K562 (cell line): ENCODE data around the gene RAX. TPM values are rescaled to one million over a fixed set of nuclear protein-coding genes. Genes with fewer than 3 reads are reported as not detected.

Source experiments
- ATAC-seq: fragments of 200-7000 bp; cut with Tn5 transposase; 3 replicates; pipeline ENCODE4 v1.9.1; 2020; ENCODE audit warnings: moderate library complexity
- BruUV-seq: library from RNA; stranded (reverse); fragments of 400-500 nt; replicated peaks from 2 replicates; lab custom pipeline; 2021; lab: Mats Ljungman, UMichigan
- CTCF ChIA-PET: fragments of 300-600 bp; formaldehyde crosslinking; extraction: SDS; loops from one replicate; lab custom pipeline; 2021; ENCODE audit warnings: low intra/inter-chr PET ratio; lab: Yijun Ruan, JAX
- POLR2A ChIA-PET: fragments of 300-600, 350-650 bp; sonication (Branson Sonifier 250); formaldehyde crosslinking; extraction: SDS; loops from one replicate; lab custom pipeline; 2021; ENCODE audit warnings: antibody characterized with exemption, inconsistent platforms; lab: Yijun Ruan, JAX
- DNase-seq, 4 experiments: peaks; one replicate each; pipeline versions ENCODE4 v3.0.0 to v3.0.0-alpha.2; 2011 to 2018; ENCODE audit warnings: low spot score in 3 of 4, mixed read lengths in 3 of 4; ENCODE audit errors: extremely low read depth in 1 of 4
- FAIRE-seq: peaks from 2 replicates; lab custom pipeline; 2011; peaks lifted over from hg19 to GRCh38; lab: Jason Lieb, UNC
- H2AFZ ChIP-seq: 2 replicates; pipeline ENCODE4 v1.6.0; 2011; ENCODE audit warnings: low read depth, low read length, control low read depth, inconsistent platforms
- H3K27ac ChIP-seq: fragments of 200-600 bp; 3 replicates; pipeline ENCODE4 v1.8.0; 2011; ENCODE audit warnings: low read depth, mild to moderate bottlenecking, control low read depth, inconsistent platforms, low read length, moderate library complexity, mixed read lengths; ENCODE audit errors: extremely low read depth
- H3K27me3 ChIP-seq, 2 experiments: fragments of 300-600 bp in 1 of 2; 2 replicates in 1 of 2; 3 replicates in 1 of 2; pipeline versions ENCODE4 v1.6.0 to v1.8.0; 2011; ENCODE audit warnings: inconsistent platforms in 2 of 2, low read length in 2 of 2, mild to moderate bottlenecking in 1 of 2, mixed read lengths in 1 of 2, moderate library complexity in 1 of 2; ENCODE audit not compliant: control insufficient read depth in 2 of 2, insufficient read depth in 2 of 2
- H3K36me3 ChIP-seq: fragments of 300-600 bp; 3 replicates; pipeline ENCODE4 v1.8.0; 2011; ENCODE audit warnings: mild to moderate bottlenecking, low read length, inconsistent platforms; ENCODE audit not compliant: control insufficient read depth, insufficient read depth
- H3K4me1 ChIP-seq, 2 experiments: fragments of 200-600 bp in 1 of 2; replicated peaks in 1 of 2; 2 replicates in 1 of 2; 3 replicates in 1 of 2; pipeline versions ENCODE4 v1.5.1 to v1.8.0; 2011; ENCODE audit warnings: inconsistent platforms in 2 of 2, low read length in 2 of 2, mild to moderate bottlenecking in 1 of 2, mixed read lengths in 1 of 2, moderate library complexity in 1 of 2; ENCODE audit not compliant: control insufficient read depth in 2 of 2, insufficient read depth in 2 of 2
- H3K4me2 ChIP-seq: 2 replicates; pipeline ENCODE4 v1.6.1; 2011; ENCODE audit warnings: low read length, control low read depth, inconsistent platforms, mixed read lengths; ENCODE audit not compliant: insufficient read depth
- H3K4me3 ChIP-seq: fragments of 200-600 bp; sonication (generic), shearing (Covaris generic); 2 replicates; pipeline ENCODE4 v1.5.1; 2016; ENCODE audit warnings: control low read depth, inconsistent platforms
- H3K79me2 ChIP-seq: fragments of 200-600 bp; 3 replicates; pipeline ENCODE4 v1.8.0; 2011; ENCODE audit warnings: low read length, inconsistent platforms; ENCODE audit not compliant: control insufficient read depth, insufficient read depth
- H3K9ac ChIP-seq, 2 experiments: 2 replicates each; pipeline versions ENCODE4 v1.6.0 to v1.6.1; 2011; ENCODE audit warnings: low read depth in 2 of 2, low read length in 2 of 2, control low read depth in 1 of 2, inconsistent platforms in 1 of 2, mild to moderate bottlenecking in 1 of 2, mixed read lengths in 1 of 2; ENCODE audit not compliant: insufficient read depth in 1 of 2
- H3K9me1 ChIP-seq: one replicate; pipeline ENCODE4 v1.6.0; 2011; ENCODE audit warnings: inconsistent platforms, mild to moderate bottlenecking, low read length, moderate library complexity; ENCODE audit not compliant: control insufficient read depth, insufficient read depth
- H3K9me3 ChIP-seq: replicated peaks from 2 replicates; pipeline ENCODE4 v1.5.1; 2011; ENCODE audit warnings: low read depth, low read length, inconsistent platforms; ENCODE audit not compliant: control insufficient read depth, insufficient read depth
- H4K20me1 ChIP-seq: replicated peaks from 2 replicates; pipeline ENCODE4 v1.6.1; 2011; ENCODE audit warnings: low read length, inconsistent platforms, mixed read lengths; ENCODE audit not compliant: control insufficient read depth, insufficient read depth
- ARHGAP35 ChIP-seq: fragments of 450-650 bp; IDR thresholded peaks from 2 replicates; pipeline ENCODE4 v1.6.1; 2018; ENCODE audit not compliant: partially characterized antibody
- RCOR1 ChIP-seq, 2 experiments: IDR thresholded peaks; 2 replicates each; pipeline ENCODE4 v1.6.1; 2012; ENCODE audit warnings: low read depth in 2 of 2, low read length in 2 of 2, borderline replicate concordance in 1 of 2, improper control_type of control experiment in 1 of 2
- WGBS: fragments of 100-300 bp; shearing (Covaris generic); methylation state at CpG from one replicate; pipeline ENCODE4 v1.1.6; 2016; ENCODE audit warnings: low coverage, mixed read lengths; ENCODE audit not compliant: insufficient coverage; ENCODE audit errors: missing lambda C conversion rate; 5-methylcytosine and 5-hydroxymethylcytosine counted together
- in situ Hi-C: fragments of 300-500 bp; cut with MboI; formaldehyde crosslinking; loops from 4 replicates; pipeline ENCODE4 v1.15.0; 2018; ENCODE audit warnings: inconsistent platforms, mixed read lengths
- intact Hi-C: fragments of 100-400 bp; cut with micrococcal nuclease; formaldehyde crosslinking; loops from 2 replicates; pipeline ENCODE4 v1.14.2; 2022
- polyA plus RNA-seq, 8 experiments: library from polyadenylated mRNA; depleted of rRNA in 4 of 8; stranded (reverse) in 5 of 8; unstranded in 3 of 8; fragments of >200 nt; fragmentation: Nextera tagmentation in 2 of 8; fragmentation: Illumina TruSeq in 1 of 8; extraction: Ambion mirVana in 2 of 8; extraction: Trizol in 1 of 8; gene quantifications; 2 replicates each; pipeline versions ENCODE4 v1.2.1 to v1.2.3, GENCODE V29; 2011 to 2014; ENCODE audit warnings: inconsistent platforms in 1 of 8, missing spikeins in 1 of 8
- total RNA-seq, 7 experiments: library from RNA; depleted of rRNA in 6 of 7; stranded (reverse); fragments of >200 nt in 6 of 7; fragmentation: Illumina TruSeq in 2 of 7; extraction: Trizol in 2 of 7; gene quantifications; 2 replicates each; pipeline versions ENCODE4 v1.2.1 to v1.2.3, GENCODE V29; 2011 to 2021; ENCODE audit warnings: low replicate concordance in 1 of 7
- TF ChIP-seq, protein P1 (sequence below), 2 experiments: fragments of 450-650 bp; IDR thresholded peaks; 2 replicates each; pipeline ENCODE4 v1.6.1; 2016

RAX gene
- total and polyA plus RNA-seq, 9 of the 15 experiments (the other 6 are each of a cell fraction or from before 2014, with no cell fraction given), result not detected

DNA sequence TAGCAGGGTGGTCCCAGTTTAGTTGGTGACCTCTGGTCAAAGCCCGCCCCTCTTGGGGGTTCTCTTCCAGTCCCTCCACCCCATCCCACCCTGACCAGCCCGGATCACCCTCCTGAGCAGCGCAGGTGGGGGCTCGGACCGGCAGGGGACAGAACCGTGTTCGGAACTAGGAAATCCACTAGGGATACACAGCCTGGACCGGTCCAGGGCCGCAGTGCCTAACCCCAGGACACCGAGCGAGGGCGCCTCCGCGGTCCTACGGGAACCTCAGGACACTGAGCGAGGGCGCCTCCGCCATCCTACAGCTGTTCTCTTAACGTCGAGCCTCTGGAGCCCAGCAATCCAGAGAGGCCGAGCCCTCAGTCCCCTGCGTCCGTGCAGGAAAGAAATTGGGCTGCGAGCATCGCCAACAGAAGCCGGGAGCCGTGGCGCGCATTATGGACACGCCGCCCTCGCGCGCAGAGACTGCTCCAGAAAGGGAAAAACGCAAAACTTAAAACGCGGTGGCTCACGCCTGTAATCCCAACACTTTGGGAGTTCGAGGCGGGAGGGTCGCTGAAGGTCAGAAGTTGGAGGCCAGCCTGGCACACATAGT lies 8.5 kb downstream of the RAX start:
- Histone ChIP-seq H3K79me2 (no peaks in the 10 kb centered on the region), H3K36me3 (no peaks in the 10 kb centered on the region), H2AFZ (no peak overlapping the region), H3K4me1 (peaks cover 0 to 21% of the 10 kb centered on the region in 2 experiments; a peak in 2 of 5 replicates), H3K27me3 (peaks cover 3 to 35% of the 10 kb centered on the region in 2 experiments; a peak in 3 of 5 replicates), H3K4me2 (no peak overlapping the region), H3K4me3 (no peak overlapping the region), H4K20me1 (no peaks in the 10 kb centered on the region), H3K9me3 (no peaks in the 10 kb centered on the region), H3K9me1 (no peaks in the 10 kb centered on the region), H3K9ac (no peak overlapping the region), H3K27ac (no peak overlapping the region)
- no TSS peak for BruUV-seq
- FAIRE-seq (no peak), DNase-seq (no peak), ATAC-seq (no peak)
- 31% methylated on average over 5 of the region's 41 CpGs for WGBS
- TF ChIP-seq ARHGAP35, result no peak
- TF ChIP-seq RCOR1 (IDR thresholded peaks at IDR 0.05; ENCODE audit: borderline replicate concordance in 1 of 2, low read depth in 2 of 2, low read length in 2 of 2), result no peak
- TF ChIP-seq, protein P1, sequence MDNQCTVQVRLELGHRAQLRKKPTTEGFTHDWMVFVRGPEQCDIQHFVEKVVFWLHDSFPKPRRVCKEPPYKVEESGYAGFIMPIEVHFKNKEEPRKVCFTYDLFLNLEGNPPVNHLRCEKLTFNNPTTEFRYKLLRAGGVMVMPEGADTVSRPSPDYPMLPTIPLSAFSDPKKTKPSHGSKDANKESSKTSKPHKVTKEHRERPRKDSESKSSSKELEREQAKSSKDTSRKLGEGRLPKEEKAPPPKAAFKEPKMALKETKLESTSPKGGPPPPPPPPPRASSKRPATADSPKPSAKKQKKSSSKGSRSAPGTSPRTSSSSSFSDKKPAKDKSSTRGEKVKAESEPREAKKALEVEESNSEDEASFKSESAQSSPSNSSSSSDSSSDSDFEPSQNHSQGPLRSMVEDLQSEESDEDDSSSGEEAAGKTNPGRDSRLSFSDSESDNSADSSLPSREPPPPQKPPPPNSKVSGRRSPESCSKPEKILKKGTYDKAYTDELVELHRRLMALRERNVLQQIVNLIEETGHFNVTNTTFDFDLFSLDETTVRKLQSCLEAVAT (IDR thresholded peaks at IDR 0.05), result no peak
- POLR2A ChIA-PET, result no interaction called here
- in situ Hi-C loops (no loop called here), intact Hi-C loops (no loop called here)
- CTCF ChIA-PET, result no interaction called here
